PFSK-1 (cell line): ENCODE results near the gene KCNG2.

Experiments used
- FOXP2 ChIP-seq: optimal IDR thresholded peaks from 2 replicates; pipeline ENCODE3; 2011; ENCODE audit warnings: borderline replicate concordance, control low read depth, inconsistent platforms; ENCODE audit not compliant: insufficient read depth; ENCODE audit errors: extremely low read length, extremely low read depth
- POLR2AphosphoS5 ChIP-seq: IDR thresholded peaks from 2 replicates; pipeline ENCODE4 v1.6.1; 2012; ENCODE audit warnings: low read depth, mild to moderate bottlenecking, control low read depth, low read length, moderate library complexity
- REST ChIP-seq, 2 experiments: IDR thresholded peaks; 2 replicates each; pipeline versions ENCODE4 v1.6.1 to v1.8.0; 2011 to 2012; ENCODE audit warnings: low read depth in 2 of 2, low read length in 2 of 2, control low read depth in 1 of 2, inconsistent platforms in 1 of 2, mild to moderate bottlenecking in 1 of 2, moderate library complexity in 1 of 2; ENCODE audit not compliant: insufficient read depth in 1 of 2
- SIN3A ChIP-seq: IDR thresholded peaks from 2 replicates; pipeline ENCODE4 v1.6.1; 2012; ENCODE audit warnings: mild to moderate bottlenecking, low read length, moderate library complexity, borderline replicate concordance; ENCODE audit not compliant: insufficient read depth
- TAF1 ChIP-seq: IDR thresholded peaks from 2 replicates; pipeline ENCODE4 v1.6.1; 2012; ENCODE audit warnings: low read length, control low read depth, borderline replicate concordance; ENCODE audit not compliant: insufficient read depth

GRCh38 chr18:79888016-79888415 lies 90.3 kb downstream of the KCNG2 start:
- TF ChIP-seq FOXP2 (no peak), POLR2AphosphoS5 (no peak), SIN3A (no peak), REST (IDR thresholded peaks at IDR 0.05; ENCODE audit: insufficient read depth in 1 of 2, low read depth in 2 of 2, low read length in 2 of 2) (no peak), TAF1 (no peak)
